H1 (cell line): Measurements from ENCODE around the gene KIF22. TPM values are rescaled to one million over a fixed set of nuclear protein-coding genes. Genes with fewer than 3 reads are reported as not detected.
A peak's percentile ranks its signal among the peaks of the same experiment; 100 is the strongest.

Source experiments
- BRCA1 ChIP-seq: IDR thresholded peaks from 2 replicates; pipeline ENCODE4 v1.6.1; 2012; ENCODE audit warnings: low read depth, low read length, improper control_type of control experiment
- CBX8 ChIP-seq: fragments of 300-800, 300-1000 bp; sonication (generic); IDR thresholded peaks from 2 replicates; pipeline ENCODE4 v1.7.1; 2016; ENCODE audit warnings: low read depth, low read length, borderline replicate concordance
- CHD1 ChIP-seq: IDR thresholded peaks from 2 replicates; pipeline ENCODE4 v1.6.1; 2012; ENCODE audit warnings: low read depth, low read length, improper control_type of control experiment
- CREB1 ChIP-seq: IDR thresholded peaks from 2 replicates; pipeline ENCODE4 v1.6.1; 2012; ENCODE audit warnings: inconsistent platforms
- CTBP2 ChIP-seq: IDR thresholded peaks from 2 replicates; pipeline ENCODE4 v1.7.0; 2011; ENCODE audit warnings: borderline replicate concordance, mild to moderate bottlenecking, moderate library complexity, mixed read lengths, low read length; ENCODE audit not compliant: insufficient read depth, insufficient read length
- CTCF ChIP-seq, 3 experiments: IDR thresholded peaks; 1 replicate in 2 of 3; 2 replicates in 1 of 3; pipeline versions ENCODE4 v1.5.1 to v1.6.1; 2011; ENCODE audit warnings: low read length in 3 of 3, mild to moderate bottlenecking in 3 of 3, inconsistent platforms in 2 of 3, low read depth in 1 of 3, moderate library complexity in 1 of 3; ENCODE audit not compliant: insufficient read depth in 1 of 3; ENCODE audit errors: control extremely low read depth in 1 of 3
- EZH2 ChIP-seq: fragments of 200-600 bp; sonication (generic); IDR thresholded peaks from 2 replicates; pipeline ENCODE4 v1.7.1; 2012; ENCODE audit warnings: low read depth, mild to moderate bottlenecking, moderate library complexity, low read length, inconsistent platforms; ENCODE audit not compliant: severe bottlenecking
- HDAC2 ChIP-seq, 2 experiments: fragments of 300-600 bp in 1 of 2; sonication (generic) in 1 of 2; IDR thresholded peaks; 2 replicates each; pipeline ENCODE4 v1.6.1; 2011 to 2012; ENCODE audit warnings: low read depth in 2 of 2, low read length in 2 of 2, mild to moderate bottlenecking in 2 of 2, moderate library complexity in 2 of 2, borderline replicate concordance in 1 of 2, inconsistent platforms in 1 of 2
- JUN ChIP-seq: IDR thresholded peaks from 2 replicates; pipeline ENCODE4 v1.6.1; 2011; ENCODE audit warnings: low read depth, mild to moderate bottlenecking, improper control_type of control experiment, low read length
- KDM5A ChIP-seq: fragments of 200-600 bp; IDR thresholded peaks from 2 replicates; pipeline ENCODE4 v1.7.1; 2012; ENCODE audit warnings: mild to moderate bottlenecking, low read length, inconsistent platforms, mixed read lengths
- NANOG ChIP-seq: IDR thresholded peaks from 2 replicates; pipeline ENCODE4 v1.6.1; 2011; ENCODE audit warnings: low read length, low read depth, mild to moderate bottlenecking, inconsistent platforms; ENCODE audit not compliant: insufficient read depth, poor library complexity, severe bottlenecking
- PHF8 ChIP-seq: fragments of 200-600 bp; sonication (generic); conservative IDR thresholded peaks from 2 replicates; pipeline ENCODE4 v1.7.1; 2012; ENCODE audit warnings: low read depth, mild to moderate bottlenecking, inconsistent platforms, low read length, moderate library complexity
- POLR2A ChIP-seq, 2 experiments: IDR thresholded peaks; 1 replicate in 1 of 2; 2 replicates in 1 of 2; pipeline ENCODE4 v1.6.1; 2011; ENCODE audit warnings: low read depth in 2 of 2, low read length in 2 of 2, mild to moderate bottlenecking in 2 of 2; ENCODE audit errors: control extremely low read depth in 1 of 2
- POU5F1 ChIP-seq: IDR thresholded peaks from 2 replicates; pipeline ENCODE4 v1.6.1; 2011; ENCODE audit warnings: low read depth, mild to moderate bottlenecking, low read length, moderate library complexity
- RBBP5 ChIP-seq: IDR thresholded peaks from 2 replicates; pipeline ENCODE4 v1.7.1; 2012; ENCODE audit warnings: low read depth, mild to moderate bottlenecking, inconsistent platforms, low read length, moderate library complexity, borderline replicate concordance
- SP2 ChIP-seq: IDR thresholded peaks from 2 replicates; pipeline ENCODE4 v1.6.1; 2012; ENCODE audit warnings: mild to moderate bottlenecking, low read length, inconsistent platforms
- TBP ChIP-seq: IDR thresholded peaks from 2 replicates; pipeline ENCODE4 v1.6.1; 2011; ENCODE audit warnings: low read depth, low read length, improper control_type of control experiment
- polyA plus RNA-seq, 7 experiments: library from polyadenylated mRNA; depleted of rRNA in 3 of 7; stranded (reverse) in 5 of 7; unstranded in 2 of 7; fragments of >200 nt in 5 of 7; fragments of 200-250 nt in 2 of 7; gene quantifications; 1 replicate in 5 of 7; 2 replicates in 1 of 7; 4 replicates in 1 of 7; pipeline versions ENCODE4 v1.2.1 to v1.2.3, GENCODE V29; 2011 to 2013; ENCODE audit warnings: missing spikeins in 2 of 7, mixed read lengths in 2 of 7
- total RNA-seq: library from RNA; stranded (reverse); fragmentation: NEBNext Ultra II Directional; extraction: Animal tissue kit (Norgen Biotek cat#: 25700); gene quantifications from 2 replicates; pipeline ENCODE4 v1.2.1, GENCODE V29; 2021
- TF ChIP-seq, protein P1 (sequence below): IDR thresholded peaks from 2 replicates; pipeline ENCODE4 v1.6.1; 2012; ENCODE audit warnings: inconsistent platforms

KIF22 gene
- total and polyA plus RNA-seq, 2 of the 8 experiments (the other 6 are each of a cell fraction or from before 2014, with no cell fraction given) = 139 to 142 TPM

DNA sequence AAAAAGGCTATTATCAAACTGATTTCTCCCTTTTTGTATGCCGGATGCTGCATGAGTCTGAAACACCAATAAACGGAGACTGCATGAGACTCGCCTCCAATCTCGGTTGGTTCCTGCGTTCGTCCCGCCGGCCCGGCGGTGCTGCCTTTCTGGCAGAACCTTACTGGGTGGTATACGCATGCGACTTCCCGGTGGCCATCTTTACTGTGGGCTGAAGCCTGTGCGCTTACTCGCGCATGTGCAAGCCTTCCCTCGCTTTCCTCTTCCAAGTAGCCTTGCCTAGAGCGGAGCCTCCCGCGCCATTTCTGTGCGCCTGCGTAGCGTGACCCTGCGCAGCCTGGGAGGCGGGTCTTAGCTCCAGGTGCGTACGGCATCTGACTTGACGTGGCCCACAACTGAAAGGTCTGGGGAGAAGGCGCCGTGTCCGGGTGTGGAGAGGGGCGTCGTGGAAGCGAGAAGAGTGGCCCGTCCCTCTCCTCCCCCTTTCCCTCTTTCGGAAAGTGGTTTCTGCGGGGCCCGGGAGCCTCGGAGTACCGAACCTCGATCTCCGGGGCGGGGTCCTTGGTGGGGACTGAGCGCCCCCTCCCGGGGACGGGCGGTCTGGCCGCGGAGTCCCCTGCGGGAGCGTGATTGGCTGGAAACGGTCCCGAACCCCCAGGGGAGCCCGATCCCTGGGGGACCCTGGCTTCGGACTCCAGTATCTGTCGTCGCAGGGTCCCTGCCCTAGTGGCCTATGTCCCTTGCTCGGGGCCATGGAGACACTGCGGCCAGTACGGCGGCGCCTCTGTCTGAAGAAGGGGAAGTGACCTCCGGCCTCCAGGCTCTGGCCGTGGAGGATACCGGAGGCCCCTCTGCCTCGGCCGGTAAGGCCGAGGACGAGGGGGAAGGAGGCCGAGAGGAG, 25.5 kb downstream of the KIF22 start, which contains the start of gene PAGR1 (continued):
- TF ChIP-seq POU5F1 (no peak), POLR2A (IDR thresholded peaks at IDR 0.05; ENCODE audit: control extremely low read depth in 1 of 2, low read depth in 2 of 2, low read length in 2 of 2) (peak in 1 of 2 experiments; percentile 86; a peak in 2 of 3 replicates), CHD1 (peak; percentile 83), CREB1 (peak; percentile 95), PHF8 (peak; percentile 73), HDAC2 (IDR thresholded peaks at IDR 0.05; ENCODE audit: borderline replicate concordance in 1 of 2, low read depth in 2 of 2, low read length in 2 of 2) (0 out of 4 replicates have a peak, but pooled peaks of 1 of the 2 experiments have one; percentile 25), BRCA1 (no peak), NANOG (no peak), JUN (no peak), CTBP2 (peak; percentile 33), EZH2 (no peak), RBBP5 (peak; percentile 59), KDM5A (peak; percentile 59; the same call in 1 of the 2 replicates), CTCF (IDR thresholded peaks at IDR 0.05; ENCODE audit: control extremely low read depth in 1 of 3, insufficient read depth in 1 of 3, low read depth in 1 of 3, low read length in 3 of 3) (peak in 2 of 3 experiments; percentile 71 to 78; a peak in 3 of 4 replicates), CBX8 (no peak), TBP (peak; percentile 87), SP2 (peak; percentile 31; the same call in 1 of the 2 replicates)
- TF ChIP-seq, protein P1, sequence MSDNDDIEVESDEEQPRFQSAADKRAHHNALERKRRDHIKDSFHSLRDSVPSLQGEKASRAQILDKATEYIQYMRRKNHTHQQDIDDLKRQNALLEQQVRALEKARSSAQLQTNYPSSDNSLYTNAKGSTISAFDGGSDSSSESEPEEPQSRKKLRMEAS = peak; percentile 95
